ENCODE data around the gene MSI2. TPM values are rescaled to one million over a fixed set of nuclear protein-coding genes. Genes with fewer than 3 reads are reported as not detected.
A peak's percentile ranks its signal among the peaks of the same experiment; 100 is the strongest.

MSI2 gene
- total RNA-seq, 1 donor from 2014 or later, result 54.9 TPM

DNA sequence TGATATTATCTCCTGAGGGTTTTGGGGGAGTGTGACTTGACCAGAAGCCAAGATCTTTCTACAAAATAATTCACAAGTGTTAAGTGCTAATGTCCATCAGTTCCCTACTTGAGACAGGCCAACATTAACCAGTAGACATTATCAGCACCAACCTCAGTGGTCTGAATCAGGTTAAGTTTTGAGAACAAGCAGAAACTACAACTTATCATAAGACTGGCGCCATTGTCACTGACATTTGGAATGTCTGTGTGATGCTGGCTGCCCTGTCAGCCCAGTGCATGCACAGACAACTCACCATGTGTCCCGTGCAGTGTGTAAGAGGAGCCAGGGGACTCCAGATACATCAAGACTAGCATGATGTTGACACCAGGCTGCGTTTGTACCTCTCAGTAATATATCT, 412.0 kb downstream of the MSI2 start:
- DNase-seq, result no peak

DNA sequence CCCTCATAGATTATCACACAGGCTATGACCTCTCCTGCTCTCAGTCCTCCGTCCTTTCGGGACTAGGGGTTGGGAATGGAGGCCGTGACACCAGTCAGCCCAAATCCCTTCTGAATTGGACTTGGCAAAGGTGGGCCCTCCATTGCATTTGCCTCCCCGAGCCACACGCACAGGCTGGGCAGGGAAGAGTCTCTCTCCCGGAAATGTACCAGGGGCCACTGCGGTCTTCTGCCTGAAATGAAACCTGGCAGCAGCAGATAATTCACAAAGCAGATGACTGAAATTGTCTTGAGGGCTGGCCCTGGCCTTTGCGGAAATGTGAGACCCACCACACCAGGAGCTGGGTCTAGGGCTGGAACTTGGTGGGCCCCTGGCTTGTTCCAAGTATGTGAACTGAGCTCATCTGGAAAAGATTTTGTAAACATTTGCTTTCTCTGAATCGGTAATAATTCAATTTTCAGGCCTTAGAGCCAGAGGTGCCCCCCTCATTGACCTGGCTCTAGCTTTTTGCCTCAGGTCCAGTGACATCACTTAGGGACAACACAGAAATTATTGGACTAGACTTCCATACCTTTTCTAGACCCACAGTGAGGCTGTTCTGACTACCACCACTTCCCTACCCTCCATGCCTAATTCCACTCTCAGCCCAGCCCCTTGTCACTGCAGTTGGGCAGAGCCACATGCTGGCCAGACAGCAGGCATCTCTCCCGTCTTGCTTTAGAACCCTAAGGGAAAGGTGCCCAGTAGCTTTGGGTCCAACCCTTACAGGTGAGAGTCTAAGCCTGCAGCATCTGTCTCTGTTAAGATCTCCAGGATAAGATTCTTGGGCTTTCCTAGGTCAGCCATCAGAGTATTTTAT, 413.6 kb downstream of the MSI2 start:
- no peak for DNase-seq

DNA sequence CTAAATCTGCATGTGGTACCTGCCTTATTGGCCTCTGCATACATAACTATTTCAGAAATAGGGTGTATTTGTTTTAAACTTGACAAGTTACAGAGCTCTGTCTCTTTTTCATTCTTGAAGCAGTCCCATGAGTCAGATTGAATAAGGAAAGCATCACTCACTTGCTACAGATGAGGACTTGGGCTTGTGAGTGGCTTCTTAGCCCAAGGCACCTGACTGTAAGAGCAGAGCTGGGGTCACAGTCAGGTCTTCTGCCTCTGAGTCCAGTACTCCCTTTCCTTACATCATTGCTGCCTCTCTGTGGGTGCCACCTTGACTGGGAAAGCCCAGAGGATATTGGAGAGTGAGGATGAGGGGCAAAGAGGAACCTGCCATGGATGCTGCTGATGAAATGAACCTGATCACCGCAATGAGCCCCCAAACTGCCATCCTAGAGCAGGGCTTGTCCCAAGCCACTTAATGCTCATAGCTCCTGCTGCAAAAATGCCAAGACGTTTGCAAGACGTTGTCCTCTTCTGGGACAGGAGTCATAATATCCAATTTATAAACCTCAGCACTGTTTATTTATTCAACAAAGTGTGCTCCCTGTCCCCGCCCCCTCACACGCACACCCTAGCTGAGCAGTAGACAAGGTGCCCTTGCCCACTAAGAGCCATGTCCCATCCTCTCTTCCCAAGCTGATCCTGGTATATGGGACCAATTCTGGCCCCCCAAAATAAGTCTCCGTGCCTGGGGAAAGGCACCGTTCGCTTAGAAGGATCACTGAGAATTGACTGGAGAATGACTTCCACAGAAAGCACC, 414.6 kb downstream of the MSI2 start:
- no peak for DNase-seq

DNA sequence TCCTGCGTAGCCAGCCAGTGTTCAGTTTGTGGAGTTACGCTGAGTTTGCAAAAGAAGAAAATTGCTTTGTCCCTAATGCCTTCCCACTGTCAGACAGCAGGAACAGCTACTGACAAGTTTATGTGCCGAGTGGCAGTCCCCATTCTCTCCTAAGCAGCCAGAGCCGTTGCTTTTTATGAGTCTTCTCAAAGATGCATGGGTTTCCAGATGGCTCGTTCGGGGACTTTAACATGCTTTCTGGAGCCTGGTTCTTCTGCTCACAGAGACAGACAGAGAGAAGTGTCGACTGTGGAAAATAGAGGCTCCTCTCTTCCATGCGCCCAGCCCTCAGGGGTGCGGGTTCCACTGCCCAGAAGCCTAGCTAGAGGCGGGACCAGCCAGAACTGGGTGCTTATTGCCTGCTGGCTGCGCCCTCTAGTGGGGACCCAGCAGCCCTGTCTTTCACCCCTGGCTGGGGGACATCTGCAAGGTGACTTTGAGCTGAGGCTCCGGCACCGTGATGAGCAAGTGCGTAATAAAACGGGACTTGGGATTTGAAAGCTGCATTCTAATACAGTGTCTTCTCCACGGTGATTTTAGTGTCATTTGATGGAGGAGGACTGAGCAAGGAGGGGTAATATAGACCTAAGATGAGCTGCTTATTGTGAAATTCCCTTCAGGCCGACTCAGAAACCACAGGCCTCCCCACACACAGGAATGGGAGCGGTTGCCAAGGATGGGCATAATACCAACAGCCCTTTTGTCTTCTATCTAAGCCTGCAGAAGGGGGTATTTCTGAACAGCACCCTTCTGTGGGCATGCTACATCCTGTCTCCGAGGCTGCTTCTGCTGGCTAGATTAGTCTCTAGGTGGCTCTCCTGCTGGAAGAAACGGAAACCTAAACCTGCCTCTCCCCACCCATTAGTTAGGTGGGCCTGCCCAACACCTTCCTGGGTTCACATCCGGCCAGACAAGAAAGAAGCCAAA, 415.6 kb downstream of the MSI2 start:
- peak; percentile 84 for DNase-seq

DNA sequence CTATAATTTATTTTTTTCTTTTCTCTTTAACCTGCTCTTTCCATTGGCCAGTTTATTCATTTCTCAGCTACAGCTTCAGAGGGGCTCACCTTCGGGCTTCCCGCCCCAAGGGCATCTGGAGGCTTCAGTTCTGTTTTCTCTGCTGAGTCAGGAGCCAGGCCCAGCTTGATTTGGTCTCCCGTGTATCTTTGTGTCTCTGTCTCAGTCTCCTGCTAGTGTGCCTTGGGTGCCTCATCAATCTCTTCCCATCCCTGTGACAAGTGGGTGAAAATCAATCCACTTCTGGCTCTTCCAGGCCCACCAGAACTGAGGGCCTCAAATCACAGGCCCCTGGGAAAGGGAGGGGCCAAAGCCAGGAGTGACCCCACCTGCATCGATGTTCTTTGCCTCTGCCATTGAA, 416.6 kb downstream of the MSI2 start:
- DNase-seq, result no peak

DNA sequence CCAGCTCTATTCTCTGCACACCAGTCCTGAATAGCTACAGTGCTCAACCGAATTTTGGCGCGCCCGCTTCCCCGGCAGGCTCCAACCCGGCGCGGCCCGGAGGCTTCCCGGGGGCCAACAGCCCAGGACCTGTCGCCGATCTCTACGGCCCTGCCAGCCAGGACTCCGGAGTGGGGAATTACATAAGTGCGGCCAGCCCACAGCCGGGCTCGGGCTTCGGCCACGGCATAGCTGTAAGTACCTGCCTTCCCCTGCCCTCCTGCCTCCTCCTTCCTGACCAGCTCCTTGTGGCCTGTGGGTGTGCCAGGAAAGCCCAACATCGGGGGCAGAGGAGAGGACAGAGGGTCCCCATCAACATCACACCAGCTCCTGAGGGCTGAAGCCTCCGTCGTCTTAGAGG, 418.6 kb downstream of the MSI2 start:
- DNase-seq, result no peak

DNA sequence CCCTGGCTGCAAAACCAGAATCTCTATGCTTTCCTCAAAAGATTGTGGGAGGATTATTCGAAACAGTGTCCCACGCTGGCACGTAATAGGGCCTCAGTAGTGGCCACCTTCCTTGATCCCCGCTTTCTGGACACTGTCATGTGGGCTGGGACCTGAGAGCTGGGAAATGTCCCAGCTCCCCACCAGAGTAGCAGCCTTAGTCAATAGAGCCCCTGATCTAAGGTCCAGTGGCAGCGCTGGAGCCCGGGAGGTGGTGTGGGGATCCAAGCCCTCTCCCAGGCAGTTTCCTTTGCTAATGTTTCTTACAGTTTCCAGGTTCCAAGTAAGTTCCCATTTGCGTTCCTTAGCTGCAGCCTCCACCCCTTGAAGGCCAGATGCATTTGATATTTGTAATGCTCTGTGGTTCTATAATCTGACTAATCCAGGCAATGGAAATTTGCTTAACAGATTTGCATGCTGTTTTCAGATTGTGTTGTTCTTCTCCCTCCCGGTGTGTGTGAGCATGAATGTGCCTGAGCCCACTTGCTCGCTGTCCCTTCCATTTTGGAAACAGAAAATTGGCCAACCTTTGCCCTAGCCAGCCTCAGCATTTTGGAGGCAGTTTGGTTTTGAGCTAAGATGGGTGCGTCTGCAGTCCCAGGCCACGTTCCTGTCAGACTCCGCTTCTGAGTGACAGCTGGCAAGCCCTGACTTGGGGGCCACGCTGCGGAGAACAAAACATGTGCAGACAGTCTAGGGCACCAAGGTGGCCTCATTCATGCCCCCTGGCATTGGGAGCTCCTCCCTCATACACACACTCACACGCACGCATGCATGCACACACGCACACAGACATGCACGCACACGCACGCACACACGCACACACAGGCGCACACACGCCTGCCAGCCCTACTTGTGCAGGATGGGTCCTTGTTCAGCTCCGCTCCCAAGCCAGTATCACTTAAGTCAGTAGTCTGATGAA, 419.4 kb downstream of the MSI2 start:
- DNase-seq, result peak; percentile 35

DNA sequence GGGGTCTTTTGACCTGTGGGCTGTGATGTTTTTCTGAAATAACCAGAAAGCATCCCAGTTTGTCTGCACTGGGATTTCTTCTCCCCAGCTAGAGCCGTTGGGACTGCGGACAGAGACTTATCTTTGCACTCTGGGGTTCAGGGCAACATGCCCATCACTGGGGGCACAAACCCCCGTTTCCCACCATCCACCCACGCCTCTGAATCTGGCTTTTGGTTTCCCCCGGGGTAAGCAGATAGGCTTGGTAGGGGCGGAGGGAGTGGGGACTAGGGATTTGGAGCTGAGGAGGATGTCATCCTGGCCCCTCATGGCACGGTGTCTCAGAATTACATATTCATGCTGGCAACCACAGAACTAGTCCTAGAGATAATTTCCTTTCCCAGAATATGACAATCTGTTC, 420.2 kb downstream of the MSI2 start:
- DNase-seq, result no peak

DNA sequence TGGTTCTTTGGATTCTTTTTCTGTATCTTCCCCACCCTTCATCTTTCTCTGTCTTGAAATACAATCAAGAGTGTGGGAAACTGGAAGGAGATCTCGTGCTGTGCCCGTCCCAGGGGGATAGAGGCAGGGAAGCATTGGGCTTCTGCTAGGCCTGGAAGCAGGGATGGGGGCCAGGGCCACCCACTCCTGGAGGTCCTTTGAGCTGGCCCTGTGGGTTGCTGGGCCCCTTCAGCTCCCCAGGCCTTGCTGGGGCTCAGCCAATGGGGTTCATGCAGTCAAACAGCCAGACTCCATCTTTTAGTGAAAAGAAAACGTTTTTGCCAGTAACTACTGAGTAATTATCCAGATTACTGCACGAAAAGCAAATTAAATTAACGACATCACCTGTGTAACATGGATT, 421.0 kb downstream of the MSI2 start:
- no peak for DNase-seq

DNA sequence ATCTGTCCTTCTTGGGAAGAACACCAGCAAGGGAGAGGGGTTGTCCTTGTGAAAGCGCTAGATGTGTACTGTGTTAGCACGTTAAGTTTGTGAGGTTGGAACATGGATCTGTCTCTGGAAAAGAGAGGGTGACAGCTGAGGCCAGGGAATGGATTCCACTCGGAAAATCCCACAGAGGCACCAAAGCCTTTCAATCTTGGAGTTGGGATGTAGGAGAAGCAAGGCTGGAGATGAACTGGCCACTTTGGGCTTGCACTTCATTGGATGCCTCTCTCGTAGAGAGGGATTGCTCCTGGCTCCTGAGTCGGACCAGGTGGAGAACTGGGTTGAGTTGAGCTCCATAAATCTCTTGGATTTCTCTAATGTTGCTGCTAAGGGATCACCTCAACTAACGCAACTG, 421.5 kb downstream of the MSI2 start:
- DNase-seq, result no peak

DNA sequence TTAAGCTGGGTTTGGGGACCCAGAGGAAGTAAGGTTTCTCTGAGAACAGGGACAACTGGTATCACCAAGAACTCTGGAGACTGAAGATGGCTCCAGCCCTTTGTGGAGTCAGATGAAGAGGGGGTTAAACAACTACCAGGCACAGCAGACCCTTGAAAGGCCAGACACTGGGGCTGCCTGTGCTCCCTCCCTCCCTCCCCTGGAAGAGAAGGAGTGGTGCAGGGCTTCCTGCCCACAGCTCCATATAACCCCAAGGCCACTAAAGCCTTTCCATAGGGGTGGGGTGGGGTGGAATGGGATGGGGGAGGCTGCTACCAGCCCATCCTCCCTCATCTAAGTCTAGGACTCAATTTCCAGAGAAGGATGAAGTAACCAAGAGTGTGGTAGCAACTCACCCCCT, 422.1 kb downstream of the MSI2 start:
- DNase-seq, result no peak

DNA sequence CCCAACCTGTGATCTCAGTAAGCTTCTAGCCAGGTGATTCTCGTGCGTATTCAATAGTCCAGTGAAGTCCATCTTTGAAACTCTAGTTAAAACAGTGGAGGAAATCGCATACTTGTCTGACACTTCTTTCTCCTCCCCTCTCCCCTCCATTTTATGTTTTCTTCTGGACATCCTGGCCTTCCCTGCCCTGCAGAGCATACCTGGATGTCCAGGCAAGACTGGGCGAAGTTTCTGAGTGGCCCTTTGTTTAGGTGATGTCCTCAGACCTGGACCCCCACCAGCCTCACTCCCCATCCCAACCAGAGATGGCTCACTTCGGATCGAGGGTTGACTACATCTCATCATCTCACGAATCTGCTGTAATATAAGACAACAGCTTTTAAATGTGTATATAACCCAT, 423.0 kb downstream of the MSI2 start:
- no peak for DNase-seq

DNA sequence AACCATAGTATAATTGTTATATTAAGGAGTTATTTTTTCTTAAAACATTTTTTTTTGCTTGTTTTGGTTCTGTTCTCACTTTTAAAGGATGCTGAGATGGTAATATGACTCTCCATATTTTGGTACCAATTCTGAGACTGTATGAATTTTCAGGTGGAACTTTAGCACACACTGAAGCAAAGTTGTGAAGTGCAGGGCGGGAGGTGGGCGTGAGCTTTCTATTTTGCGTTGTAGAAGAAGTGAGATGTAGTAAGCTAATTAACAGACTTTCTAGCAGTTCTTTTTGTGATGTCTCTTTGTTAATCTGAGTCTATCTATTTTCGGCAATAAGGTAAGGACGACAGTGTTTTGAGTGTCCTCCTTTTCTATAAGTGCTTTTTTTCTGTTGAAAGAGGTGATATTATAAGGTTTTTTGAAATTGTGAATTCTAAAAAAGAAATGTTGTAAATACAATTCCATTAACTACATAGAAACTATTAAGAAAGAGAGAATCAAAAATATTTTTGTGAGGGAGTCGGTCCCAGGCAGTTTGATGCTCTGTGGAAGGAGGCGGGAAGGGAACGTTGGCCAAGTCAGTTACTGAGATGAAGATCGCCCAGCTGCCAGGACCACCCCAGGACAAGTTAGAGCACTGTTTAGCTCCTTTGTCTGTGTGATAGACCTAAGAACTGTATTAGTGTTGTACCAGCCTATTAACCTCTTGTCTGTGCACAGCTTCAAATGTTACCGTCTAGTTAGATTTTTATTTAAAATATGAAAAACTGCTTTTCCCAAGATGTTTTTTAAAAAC, 423.8 kb downstream of the MSI2 start:
- no peak for DNase-seq

DNA sequence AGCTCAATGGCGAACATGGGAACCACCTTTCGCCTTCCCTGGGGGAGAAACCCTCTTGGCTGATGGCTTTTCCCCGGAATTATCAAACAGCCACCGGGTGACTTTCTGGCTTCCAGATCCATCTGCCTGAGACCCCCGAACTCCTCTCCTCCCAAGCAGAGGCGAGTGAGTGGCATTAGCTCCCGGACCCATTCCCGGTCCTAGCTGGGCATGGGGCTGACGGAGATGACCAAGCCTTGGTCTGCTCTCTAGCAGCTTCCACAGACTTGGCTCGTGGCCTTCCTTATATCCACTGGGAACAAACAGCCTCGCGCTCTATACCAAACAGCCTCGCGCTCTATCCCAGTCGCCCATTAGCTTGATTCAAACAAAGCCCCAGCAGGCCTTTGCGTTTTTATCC, 426.4 kb downstream of the MSI2 start:
- DNase-seq, result no peak

DNA sequence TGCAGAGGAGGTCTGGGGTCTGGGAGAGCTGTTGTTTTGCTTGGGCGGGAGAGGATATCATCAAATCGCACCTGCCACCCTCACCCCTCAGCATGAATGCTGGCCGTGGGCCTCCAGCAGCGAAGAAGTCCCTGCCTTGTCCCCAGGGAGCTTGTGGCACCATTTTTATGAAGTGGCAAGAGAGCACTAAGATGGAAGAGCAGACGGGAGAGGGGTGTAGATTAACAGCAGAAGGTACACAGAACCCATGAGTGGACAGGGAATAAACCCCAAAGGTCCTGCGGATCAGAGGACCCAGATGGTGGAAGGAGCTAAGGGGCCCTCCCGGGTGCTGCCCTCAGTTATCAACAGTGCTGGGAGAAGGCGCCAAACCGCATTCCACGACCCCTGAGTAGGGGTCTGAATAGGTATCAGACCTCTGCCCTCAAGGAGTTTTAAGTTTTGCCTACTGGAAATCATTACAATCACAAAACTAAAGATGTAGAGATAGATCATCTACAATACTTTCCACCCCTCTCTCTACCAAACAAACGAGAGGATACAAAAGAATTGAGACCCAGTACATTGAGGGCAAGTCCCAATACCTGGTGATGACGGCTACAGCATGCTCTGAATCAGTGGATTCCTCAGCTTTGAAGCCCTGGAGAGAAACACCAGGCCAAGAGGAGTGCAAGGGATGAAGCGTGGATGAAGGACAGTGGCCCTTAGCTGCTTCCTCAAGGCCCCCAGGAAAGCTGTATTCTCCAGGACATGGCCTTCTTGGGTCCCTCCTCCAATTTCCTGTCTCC, 428.6 kb downstream of the MSI2 start:
- no peak for DNase-seq

DNA sequence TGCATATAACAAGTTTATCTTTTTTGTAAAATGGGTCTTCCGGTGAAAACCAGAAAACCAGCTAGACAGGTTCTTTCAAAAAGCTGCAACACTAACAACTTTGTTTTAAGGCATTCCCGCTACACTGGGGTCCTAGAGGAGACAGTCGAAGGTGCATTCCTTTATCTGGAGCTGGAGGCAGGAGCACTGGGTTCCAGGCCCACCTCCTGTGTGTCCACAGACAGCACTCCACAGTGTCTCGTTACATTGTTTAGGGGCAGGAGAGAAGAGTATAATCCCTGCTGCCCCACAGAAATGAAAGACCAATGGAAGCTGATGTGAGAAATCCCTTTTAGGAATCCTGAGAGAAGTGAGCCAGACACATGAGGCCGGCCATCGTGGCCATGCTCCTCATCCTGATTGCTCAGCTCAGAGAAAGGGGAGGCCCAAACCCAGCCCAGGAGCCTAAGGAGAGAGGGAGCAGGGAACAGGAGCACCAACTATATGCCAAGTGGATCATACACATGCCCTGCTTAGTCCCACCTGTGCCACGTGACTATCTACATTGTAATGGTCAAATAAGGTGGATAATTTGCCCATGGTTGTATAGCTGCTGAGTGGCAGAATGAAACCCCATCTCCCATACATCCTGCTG, 429.3 kb downstream of the MSI2 start:
- DNase-seq, result peak; percentile 35

DNA sequence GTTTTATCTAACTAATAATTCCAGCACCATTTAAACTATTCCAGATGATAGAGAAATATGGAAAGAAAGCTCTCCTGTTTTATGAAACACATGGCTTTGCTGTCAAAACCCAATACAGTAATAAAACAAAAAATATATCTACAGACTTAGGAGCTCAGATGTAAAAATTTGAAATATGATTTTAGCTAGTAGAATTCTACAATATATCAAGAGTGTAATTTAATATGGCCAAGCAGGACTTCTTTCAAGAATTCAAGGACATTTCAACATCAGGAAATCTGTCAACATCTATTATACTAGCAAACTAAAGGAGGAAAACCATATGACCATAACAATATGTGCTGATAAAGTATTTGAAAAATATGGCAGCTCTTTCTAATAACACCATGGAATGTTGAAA, 431.3 kb downstream of the MSI2 start:
- DNase-seq, result no peak

DNA sequence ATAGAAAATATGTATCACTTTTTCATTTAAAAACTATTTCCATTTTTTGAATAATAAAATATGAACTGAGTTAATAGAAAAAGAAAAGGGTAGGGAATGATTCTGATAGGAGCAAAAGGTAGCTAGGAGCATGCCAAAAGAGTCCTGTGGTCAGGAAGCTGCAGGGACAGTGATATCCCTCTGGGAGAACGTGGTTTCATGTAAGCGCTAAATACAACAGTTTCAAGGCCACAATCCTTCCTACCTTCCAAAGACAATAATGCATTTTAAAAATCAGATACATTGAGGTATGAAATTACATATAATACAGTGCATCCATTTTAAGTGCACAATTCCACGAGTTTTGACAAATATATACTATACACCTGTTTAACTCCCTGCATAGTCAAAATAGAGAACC, 432.9 kb downstream of the MSI2 start:
- no peak for DNase-seq

DNA sequence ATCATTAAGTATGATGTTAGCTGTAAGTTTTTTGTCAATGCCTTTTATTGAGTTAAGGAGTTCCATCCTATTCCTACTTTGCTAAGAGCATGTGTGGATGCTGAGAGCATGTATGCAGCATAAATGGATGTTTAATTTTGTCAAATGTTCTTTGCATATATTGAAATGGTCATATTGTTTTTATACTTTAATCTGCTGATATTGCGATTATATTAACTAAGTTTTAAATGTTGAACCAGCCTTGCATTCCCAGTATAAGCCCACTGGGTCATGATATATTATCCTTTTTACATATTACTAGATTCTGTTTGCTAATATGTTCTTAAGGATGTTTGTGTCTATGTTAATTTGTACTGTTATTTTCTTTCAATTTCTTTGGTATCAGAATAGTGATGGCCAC, 435.6 kb downstream of the MSI2 start:
- DNase-seq, result no peak
